HG03457 (cell line): ENCODE results near the gene INPP4B.

ENCODE experiments used
- ATAC-seq: cut with Tn5 transposase; IDR thresholded peaks from one replicate; pipeline ENCODE4 v1.9.1; 2021; ENCODE audit warnings: moderate number of reproducible peaks; ENCODE audit not compliant: unreplicated experiment

The INPP4B gene

GRCh38 chr4:142043509-142043908, 802.6 kb downstream of the INPP4B start:
- ATAC-seq, result no peak

- ATAC-seq, result no peak
These were observed 804.3 kb downstream of the INPP4B start for GRCh38 chr4:142041788-142042187.

GRCh38 chr4:142040043-142040442, 806.1 kb downstream of the INPP4B start:
- ATAC-seq, result no peak

DNA sequence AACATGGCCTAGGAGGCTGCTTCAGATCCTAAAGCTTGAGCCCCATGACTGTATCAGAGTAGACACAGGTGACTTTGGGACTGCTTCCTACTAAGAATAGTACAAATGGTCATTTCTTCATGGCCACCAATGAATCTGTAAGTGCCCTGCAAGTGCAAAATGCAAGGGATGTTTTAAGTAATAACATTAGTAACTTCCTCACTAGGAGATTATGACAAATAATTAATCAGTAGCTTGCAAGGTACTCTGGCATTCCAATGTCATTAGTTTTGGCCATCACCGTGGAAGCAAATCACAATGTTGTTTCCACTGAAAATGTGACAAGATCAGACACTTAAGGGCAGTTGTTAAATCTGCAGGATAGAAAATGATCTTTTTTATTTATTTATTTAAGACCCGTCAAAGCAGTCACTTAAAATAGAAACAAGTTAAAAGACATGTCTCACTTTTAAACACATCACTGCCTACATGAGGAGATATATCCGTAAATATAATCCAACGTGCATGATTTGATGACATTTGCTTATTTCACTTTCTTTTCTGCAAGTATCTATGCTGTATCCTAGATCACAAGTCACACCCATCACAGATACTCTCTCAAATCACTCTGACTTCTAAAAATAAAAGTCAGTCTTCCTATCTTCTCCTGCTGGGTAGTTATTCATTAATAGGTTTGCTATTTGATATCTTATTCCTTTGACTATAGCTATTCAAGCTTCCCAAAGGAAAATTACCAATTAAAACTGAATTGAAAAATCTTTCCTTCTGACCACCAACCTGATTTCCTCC, 809.1 kb downstream of the INPP4B start:
- no peak for ATAC-seq

GRCh38 chr4:142035566-142035965, 810.5 kb downstream of the INPP4B start:
- ATAC-seq, result no peak

GRCh38 chr4:142034101-142034500, 812.0 kb downstream of the INPP4B start:
- ATAC-seq, result no peak

DNA sequence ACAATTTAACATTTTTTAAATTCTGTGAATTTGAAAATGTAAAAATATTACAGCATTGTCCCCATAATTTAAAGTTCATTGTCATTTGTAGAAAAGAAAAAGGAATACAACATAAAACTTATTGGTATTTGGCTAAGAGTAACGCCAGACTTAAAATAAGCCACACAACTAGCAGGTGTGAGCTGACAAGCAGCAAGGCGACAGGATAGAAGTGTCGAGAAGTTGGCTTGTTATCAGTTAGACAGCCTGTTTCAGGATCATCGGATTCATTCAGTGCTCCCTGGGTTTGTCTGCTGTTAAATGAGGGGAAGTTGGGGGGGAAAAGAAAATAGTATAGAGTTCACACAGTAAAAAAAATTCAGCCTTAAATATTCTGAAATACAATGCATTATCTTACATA, 816.1 kb downstream of the INPP4B start:
- no peak for ATAC-seq

GRCh38 chr4:142021761-142022160, 824.3 kb downstream of the INPP4B start:
- ATAC-seq, result no peak

- ATAC-seq, result no peak
These were observed 824.9 kb downstream of the INPP4B start for GRCh38 chr4:142021181-142021580.

- no peak for ATAC-seq
These were observed 830.1 kb downstream of the INPP4B start for GRCh38 chr4:142016031-142016430.

GRCh38 chr4:142009751-142010150, 836.4 kb downstream of the INPP4B start:
- no peak for ATAC-seq

GRCh38 chr4:142005519-142005918, 840.6 kb downstream of the INPP4B start:
- no peak for ATAC-seq

DNA sequence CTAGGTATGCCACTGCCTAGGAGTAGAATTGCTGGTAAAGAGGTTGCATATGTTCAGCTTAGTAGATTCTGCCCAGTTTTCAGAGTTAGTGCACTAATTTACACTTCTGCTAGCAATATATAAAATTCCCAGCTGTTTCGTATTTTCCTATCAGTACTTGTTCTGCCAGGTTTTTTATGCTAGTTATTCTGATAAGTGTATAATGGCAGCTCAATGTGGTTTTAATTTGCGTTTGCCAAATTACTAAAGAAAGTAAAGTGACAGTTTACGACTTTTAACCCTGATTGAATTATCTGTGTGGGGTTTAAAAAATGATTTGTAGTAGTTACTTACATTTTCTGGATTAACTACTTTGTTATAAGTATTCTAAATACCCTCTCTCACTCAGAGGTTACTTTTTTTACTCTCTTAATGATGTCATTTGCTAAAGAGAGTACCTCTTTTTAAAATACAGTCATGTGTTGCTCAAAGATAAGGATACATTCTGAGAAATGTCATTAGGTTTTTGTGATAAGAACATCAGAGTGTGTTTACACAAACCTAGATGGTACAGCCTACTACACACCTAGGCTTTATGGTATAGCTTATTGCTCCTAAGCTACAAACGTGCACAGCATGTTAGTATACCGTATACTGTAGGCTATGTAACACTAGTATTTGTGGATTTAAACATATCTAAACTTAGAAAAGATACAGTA, 846.5 kb downstream of the INPP4B start:
- ATAC-seq, result no peak

DNA sequence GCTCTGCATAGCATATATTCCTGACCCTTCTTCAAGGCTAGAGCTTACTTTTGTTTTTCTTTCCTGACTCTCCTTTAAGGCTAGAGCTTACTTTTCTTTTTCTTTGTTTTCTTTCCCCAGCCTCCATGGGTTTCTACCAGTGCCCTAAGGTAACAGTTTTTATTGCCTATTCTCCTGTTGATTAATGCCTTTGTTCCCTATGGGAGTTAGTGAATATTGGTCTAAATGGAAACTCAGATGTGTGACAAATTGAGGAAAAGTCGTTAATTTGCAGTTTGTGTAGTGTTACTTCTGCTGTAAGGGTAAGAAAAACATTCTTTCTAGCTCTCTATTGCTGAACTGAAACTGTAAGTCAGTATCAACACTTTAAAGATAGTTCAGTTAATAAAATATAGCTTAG, 851.0 kb downstream of the INPP4B start:
- no peak for ATAC-seq

DNA sequence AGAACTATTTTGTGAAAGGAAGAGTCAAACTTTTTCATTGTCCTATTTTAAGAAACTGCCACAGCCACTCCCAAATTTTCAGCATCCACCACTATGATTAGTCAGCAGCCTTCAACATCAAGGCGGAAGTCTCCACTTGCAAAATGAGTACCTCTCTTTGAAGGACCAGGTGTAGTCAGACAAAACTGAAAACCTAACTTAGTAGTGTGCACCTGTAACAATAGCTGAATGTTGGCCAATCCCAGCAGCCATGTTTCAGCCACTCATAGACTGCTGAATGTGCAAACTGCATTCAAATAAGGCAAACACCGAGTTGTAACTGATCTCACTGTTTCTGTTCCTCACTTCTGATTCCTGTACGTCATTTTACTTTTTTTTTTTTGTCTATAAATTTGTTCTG, 868.7 kb downstream of the INPP4B start:
- no peak for ATAC-seq
